GM12892 (cell line): ENCODE results near the gene ASCL3.

Experiments used
- POLR2A ChIP-seq: IDR thresholded peaks from 2 replicates; pipeline ENCODE4 v1.6.1; 2011; ENCODE audit warnings: low read depth, low read length, control low read depth
- TAF1 ChIP-seq: IDR thresholded peaks from 2 replicates; pipeline ENCODE4 v1.6.1; 2011; ENCODE audit warnings: low read depth, mild to moderate bottlenecking, control low read depth, low read length, borderline replicate concordance

DNA sequence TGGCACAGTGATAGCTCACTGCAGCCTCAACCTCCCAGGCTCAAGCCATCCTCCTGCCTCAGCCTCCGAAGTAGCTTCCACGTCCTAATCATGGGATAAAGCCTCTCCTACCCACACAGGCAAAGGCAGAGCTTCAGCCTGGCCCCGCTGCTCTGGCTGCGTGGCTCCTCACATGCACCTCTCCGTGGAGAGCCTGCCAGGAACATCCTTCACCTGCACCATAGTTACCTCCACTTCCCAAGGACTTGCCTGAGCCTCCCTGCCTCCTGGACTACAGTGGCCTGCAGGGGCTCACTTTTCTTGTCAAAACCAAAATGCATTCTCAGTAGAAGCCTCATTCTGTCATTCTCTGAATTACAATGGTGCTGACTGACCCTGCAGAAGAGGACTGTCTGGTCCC, 16.6 kb downstream of the ASCL3 start:
- no peak for TF ChIP-seq TAF1
- TF ChIP-seq POLR2A, result no peak
